Gastroesophageal sphincter (tissue), 4 donors: Measurements from ENCODE around the gene COG3. TPM values are rescaled to one million over a fixed set of nuclear protein-coding genes. Genes with fewer than 3 reads are reported as not detected.

Experiments
- ATAC-seq: fragments of 150-250 bp; one replicate; pipeline ENCODE4 v1.9.1; 2016; ENCODE audit warnings: mild to moderate bottlenecking, moderate library complexity
- H3K27ac ChIP-seq, 4 donors: fragments of 200-600 bp; sonication (generic) in 3 of 4; 1 replicate in 3 of 4; 2 replicates in 1 of 4; pipeline ENCODE4 v1.5.1; 2016 to 2019
- H3K27me3 ChIP-seq: fragments of 200-600 bp; sonication (generic); one replicate; pipeline ENCODE4 v1.5.1; 2019
- H3K36me3 ChIP-seq, 2 donors: fragments of 200-600 bp; sonication (generic); one replicate each; pipeline ENCODE4 v1.5.1; 2019; ENCODE audit warnings: control low read depth in 1 of 2
- H3K4me1 ChIP-seq, 3 donors: fragments of 200-600 bp; sonication (generic); 1 replicate in 2 of 3; 2 replicates in 1 of 3; pipeline ENCODE4 v1.5.1; 2016 to 2019; ENCODE audit warnings: control low read depth in 2 of 3
- H3K4me3 ChIP-seq, 2 donors: fragments of 200-600 bp; sonication (generic); one replicate each; pipeline ENCODE4 v1.5.1; 2019; ENCODE audit warnings: mild to moderate bottlenecking in 1 of 2, moderate library complexity in 1 of 2
- H3K9me3 ChIP-seq, 3 donors: fragments of 200-600 bp; sonication (generic); one replicate each; pipeline ENCODE4 v1.5.1; 2017 to 2019; ENCODE audit warnings: control low read depth in 2 of 3
- EP300 ChIP-seq: sonication (generic); formaldehyde crosslinking; IDR thresholded peaks from one replicate; pipeline ENCODE4 v1.6.1; 2017; ENCODE audit warnings: antibody characterized with exemption, mild to moderate bottlenecking
- POLR2A ChIP-seq, 2 donors: fragments of 450-650 bp; IDR thresholded peaks; one replicate each; pipeline ENCODE4 v1.6.1; 2017; ENCODE audit warnings: antibody characterized with exemption in 2 of 2, mild to moderate bottlenecking in 2 of 2, moderate library complexity in 1 of 2
- POLR2AphosphoS5 ChIP-seq: sonication (generic); formaldehyde crosslinking; IDR thresholded peaks from one replicate; pipeline ENCODE4 v1.6.1; 2017; ENCODE audit warnings: antibody characterized with exemption
- WGBS, 2 donors: methylation state at CpG; one replicate each; pipeline ENCODE4 v1.1.5; 2018; ENCODE audit warnings: low coverage in 1 of 2; 5-methylcytosine and 5-hydroxymethylcytosine counted together
- total RNA-seq, 4 donors: library from RNA; depleted of rRNA; stranded (reverse); fragments of >200 nt; gene quantifications; one replicate each; pipeline ENCODE4 v1.1.0, GENCODE V29; 2016
- TF ChIP-seq, protein P1 (sequence below), 4 experiments: fragments of 200-600 bp in 2 of 4; fragments of 450-650 bp in 2 of 4; sonication (generic) in 1 of 4; IDR thresholded peaks; one replicate each; pipeline ENCODE4 v1.5.1; 2017 to 2019; ENCODE audit warnings: antibody characterized with exemption in 4 of 4, mild to moderate bottlenecking in 2 of 4, moderate library complexity in 2 of 4

COG3 gene
- total RNA-seq, 4 donors from 2014 or later: 19.4 to 30.0 (median 21.3) TPM

- Histone ChIP-seq H3K4me1 (no peaks in the 10 kb centered on the region), H3K36me3 (peaks cover 0 to 50% of the 10 kb centered on the region in 2 donors), H3K9me3 (no peaks in the 10 kb centered on the region), H3K4me3 (no peak overlapping the region), H3K27ac (no peak overlapping the region), H3K27me3 (no peaks in the 10 kb centered on the region)
- ATAC-seq: no peak
- TF ChIP-seq, protein P1, sequence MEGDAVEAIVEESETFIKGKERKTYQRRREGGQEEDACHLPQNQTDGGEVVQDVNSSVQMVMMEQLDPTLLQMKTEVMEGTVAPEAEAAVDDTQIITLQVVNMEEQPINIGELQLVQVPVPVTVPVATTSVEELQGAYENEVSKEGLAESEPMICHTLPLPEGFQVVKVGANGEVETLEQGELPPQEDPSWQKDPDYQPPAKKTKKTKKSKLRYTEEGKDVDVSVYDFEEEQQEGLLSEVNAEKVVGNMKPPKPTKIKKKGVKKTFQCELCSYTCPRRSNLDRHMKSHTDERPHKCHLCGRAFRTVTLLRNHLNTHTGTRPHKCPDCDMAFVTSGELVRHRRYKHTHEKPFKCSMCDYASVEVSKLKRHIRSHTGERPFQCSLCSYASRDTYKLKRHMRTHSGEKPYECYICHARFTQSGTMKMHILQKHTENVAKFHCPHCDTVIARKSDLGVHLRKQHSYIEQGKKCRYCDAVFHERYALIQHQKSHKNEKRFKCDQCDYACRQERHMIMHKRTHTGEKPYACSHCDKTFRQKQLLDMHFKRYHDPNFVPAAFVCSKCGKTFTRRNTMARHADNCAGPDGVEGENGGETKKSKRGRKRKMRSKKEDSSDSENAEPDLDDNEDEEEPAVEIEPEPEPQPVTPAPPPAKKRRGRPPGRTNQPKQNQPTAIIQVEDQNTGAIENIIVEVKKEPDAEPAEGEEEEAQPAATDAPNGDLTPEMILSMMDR (IDR thresholded peaks at IDR 0.05): no peak
- TF ChIP-seq POLR2AphosphoS5: no peak
- TF ChIP-seq POLR2A (IDR thresholded peaks at IDR 0.05): no peak
- no peak for TF ChIP-seq EP300
- 95% methylated on average over 2 of the region's 2 CpGs for WGBS, 2 donors
Measured at GRCh38 chr13:45536224-45536623, 71.5 kb downstream of the COG3 start.

DNA sequence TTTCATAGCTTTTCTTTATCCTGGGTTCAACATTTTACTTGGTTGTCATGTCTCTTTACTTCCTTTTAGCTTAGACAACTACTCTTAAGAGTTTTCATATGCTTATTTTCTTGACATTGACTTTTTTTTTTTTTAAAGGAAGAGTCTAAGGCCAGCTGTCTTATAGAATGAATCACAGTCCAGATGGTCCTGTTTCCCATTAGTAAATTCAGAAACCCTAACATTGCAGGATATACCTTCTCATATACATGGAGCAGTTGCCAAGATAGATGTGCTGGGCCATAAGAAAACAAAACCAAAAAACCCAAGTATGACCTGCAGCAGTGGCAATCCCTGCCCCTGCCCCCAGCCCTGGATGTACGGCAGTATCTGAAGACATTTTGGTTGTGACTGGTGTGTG, 72.8 kb downstream of the COG3 start:
- Histone ChIP-seq H3K4me3 (no peak overlapping the region), H3K36me3 (peaks cover 0 to 38% of the 10 kb centered on the region in 2 donors), H3K27ac (no peak overlapping the region), H3K9me3 (no peaks in the 10 kb centered on the region), H3K27me3 (no peaks in the 10 kb centered on the region), H3K4me1 (no peaks in the 10 kb centered on the region)
- ATAC-seq: no peak
- TF ChIP-seq, protein P1 (IDR thresholded peaks at IDR 0.05): no peak
- no peak for TF ChIP-seq POLR2AphosphoS5
- no peak for TF ChIP-seq POLR2A (IDR thresholded peaks at IDR 0.05)
- TF ChIP-seq EP300: no peak
- WGBS, 2 donors: 67 to 71% methylated on average over 1 of the region's 1 CpG

DNA sequence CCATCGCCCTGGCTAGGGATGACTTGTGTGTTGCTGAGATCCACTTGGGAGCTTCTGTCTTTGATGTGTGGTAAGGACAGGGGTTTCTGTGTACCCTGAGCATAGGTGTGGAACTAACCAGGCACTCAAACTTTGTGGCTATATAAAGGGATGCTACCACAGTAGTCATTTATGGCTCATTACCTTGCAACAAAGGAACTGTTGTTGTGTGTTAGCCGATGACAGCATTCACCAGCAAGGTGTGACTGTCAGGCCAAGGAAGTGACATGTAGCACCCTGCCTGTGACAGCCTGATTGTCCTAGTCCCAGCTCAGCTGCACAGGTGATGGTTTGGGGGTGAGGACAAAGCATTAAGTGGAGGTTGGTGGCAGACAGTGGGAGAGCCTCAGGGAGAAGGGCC, 73.6 kb downstream of the COG3 start:
- TF ChIP-seq, protein P1 (IDR thresholded peaks at IDR 0.05): no peak
- TF ChIP-seq POLR2AphosphoS5 (no peak), EP300 (no peak)
- 100% methylated on average over 1 of the region's 2 CpGs; no CpG with 5 or more reads in 1 of the 2 donors for WGBS, 2 donors
- H3K27ac ChIP-seq: no peak overlapping the region
- no peaks in the 10 kb centered on the region for H3K9me3 ChIP-seq
- H3K4me3 ChIP-seq: no peak overlapping the region
- no peaks in the 10 kb centered on the region for H3K4me1 ChIP-seq
- no peaks in the 10 kb centered on the region for H3K27me3 ChIP-seq
- H3K36me3 ChIP-seq: peaks cover 0 to 30% of the 10 kb centered on the region in 2 donors
- ATAC-seq: no peak

DNA sequence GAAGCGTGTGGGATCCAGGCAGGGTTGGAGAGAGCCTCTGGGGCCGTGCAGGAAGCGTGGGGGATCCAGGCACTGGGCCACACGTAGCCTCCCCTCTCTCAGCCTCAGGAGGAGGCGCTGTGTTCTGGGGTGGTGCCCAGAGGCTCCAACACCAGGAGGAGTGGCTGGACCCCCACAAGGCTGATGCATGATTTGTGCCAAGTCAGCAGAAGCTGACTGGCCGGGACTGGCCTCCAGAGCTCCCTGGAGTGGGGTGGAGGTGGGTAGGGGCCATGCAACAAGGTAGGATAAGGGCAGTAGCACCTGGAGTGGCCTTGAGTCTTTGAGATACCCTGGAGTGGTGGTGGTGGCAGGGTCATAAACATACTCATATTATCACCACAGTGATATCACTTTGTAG, 75.5 kb downstream of the COG3 start:
- peaks cover 0 to 12% of the 10 kb centered on the region in 2 donors for H3K36me3 ChIP-seq
- WGBS, 2 donors: no CpG with 5 or more reads among the region's 6 CpGs
- no peak overlapping the region for H3K4me3 ChIP-seq
- H3K27me3 ChIP-seq: no peaks in the 10 kb centered on the region
- H3K9me3 ChIP-seq: no peaks in the 10 kb centered on the region
- TF ChIP-seq POLR2AphosphoS5: no peak
- no peak for TF ChIP-seq POLR2A (IDR thresholded peaks at IDR 0.05)
- TF ChIP-seq, protein P1 (IDR thresholded peaks at IDR 0.05): no peak
- TF ChIP-seq EP300: no peak
- H3K27ac ChIP-seq: no peak overlapping the region
- ATAC-seq: no peak
- H3K4me1 ChIP-seq: no peaks in the 10 kb centered on the region

DNA sequence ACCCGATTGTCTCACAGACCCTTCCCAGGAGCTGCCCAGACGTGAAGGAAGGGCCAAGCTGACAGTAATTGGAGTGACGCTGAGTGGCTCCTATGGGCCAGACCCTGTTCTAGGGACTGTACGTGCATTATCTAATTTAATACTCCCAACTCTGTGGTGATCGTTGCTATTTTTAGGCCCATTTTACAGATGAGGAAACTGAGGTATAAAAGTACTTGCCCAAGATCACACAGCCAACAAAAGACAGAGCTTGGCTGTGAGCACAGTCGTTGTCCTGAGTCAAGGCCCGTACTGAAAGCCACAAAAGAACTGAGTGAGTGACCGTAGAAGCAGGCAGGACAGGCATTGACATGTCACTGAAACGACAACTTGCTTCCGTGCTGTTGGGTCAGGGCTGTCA, 76.1 kb downstream of the COG3 start:
- Histone ChIP-seq H3K4me1 (no peaks in the 10 kb centered on the region), H3K4me3 (no peak overlapping the region), H3K27ac (no peak overlapping the region), H3K36me3 (peaks cover 0 to 5% of the 10 kb centered on the region in 2 donors), H3K27me3 (no peaks in the 10 kb centered on the region), H3K9me3 (no peaks in the 10 kb centered on the region)
- TF ChIP-seq EP300: no peak
- TF ChIP-seq, protein P1 (IDR thresholded peaks at IDR 0.05): no peak
- TF ChIP-seq POLR2AphosphoS5: no peak
- no peak for TF ChIP-seq POLR2A (IDR thresholded peaks at IDR 0.05)
- no peak for ATAC-seq
- WGBS, 2 donors: 95% methylated on average over 9 of the region's 10 CpGs; no CpG with 5 or more reads in 1 of the 2 donors
